Thymus (tissue), 11 donors: Measurements from ENCODE around the gene SLCO4A1. TPM values are rescaled to one million over a fixed set of nuclear protein-coding genes. Genes with fewer than 3 reads are reported as not detected.

Source experiments
- DNase-seq, 9 donors: peaks; one replicate each; pipeline ENCODE4 v3.0.0-alpha.2; 2013; ENCODE audit warnings: low spot score in 9 of 9, low read depth in 6 of 9, missing footprints in 1 of 9
- H3K27ac ChIP-seq, 2 donors: one replicate each; pipeline ENCODE4 v1.5.1; 2013; ENCODE audit warnings: control low read depth in 1 of 2, low read depth in 1 of 2, low read length in 1 of 2, mild to moderate bottlenecking in 1 of 2, moderate library complexity in 1 of 2
- H3K27me3 ChIP-seq, 2 donors: one replicate each; pipeline ENCODE4 v1.5.1; 2013; ENCODE audit warnings: low read length in 1 of 2; ENCODE audit not compliant: control insufficient read depth in 2 of 2, insufficient read depth in 1 of 2
- H3K36me3 ChIP-seq, 2 donors: one replicate each; pipeline ENCODE4 v1.5.1; 2013; ENCODE audit warnings: low read length in 1 of 2, mild to moderate bottlenecking in 1 of 2, moderate library complexity in 1 of 2; ENCODE audit not compliant: control insufficient read depth in 2 of 2, insufficient read depth in 2 of 2
- H3K4me1 ChIP-seq, 2 donors: one replicate each; pipeline ENCODE4 v1.5.1; 2013; ENCODE audit warnings: low read length in 2 of 2; ENCODE audit not compliant: control insufficient read depth in 2 of 2, insufficient read depth in 2 of 2
- H3K4me3 ChIP-seq, 2 donors: one replicate each; pipeline ENCODE4 v1.5.1; 2013; ENCODE audit warnings: low read length in 2 of 2, control low read depth in 1 of 2, mild to moderate bottlenecking in 1 of 2
- H3K9me3 ChIP-seq, 2 donors: one replicate each; pipeline ENCODE4 v1.5.1; 2013; ENCODE audit warnings: low read length in 1 of 2, mild to moderate bottlenecking in 1 of 2; ENCODE audit not compliant: control insufficient read depth in 2 of 2, insufficient read depth in 1 of 2
- WGBS: extraction: QIAGEN DNeasy Blood & Tissue Kit; methylation state at CpG from one replicate; pipeline ENCODE4 v1.1.7; 2013; 5-methylcytosine and 5-hydroxymethylcytosine counted together
- polyA plus RNA-seq: library from polyadenylated mRNA; stranded (reverse); fragments of 200-250 nt; gene quantifications from one replicate; pipeline ENCODE4 v1.2.3, GENCODE V29; 2013
- total RNA-seq: library from RNA; stranded (reverse); fragments of 120-200 nt; gene quantifications from one replicate; pipeline ENCODE4 v1.2.4, GENCODE V29; 2013
- donor health status: healthy.

SLCO4A1 gene
- total and polyA plus RNA-seq, 2 donors, result 3.4 to 13.4 TPM

GRCh38 chr20:62605236-62605943, 36.9 kb upstream of the SLCO4A1 start:
- Histone ChIP-seq H3K36me3 (no peaks in the 10 kb centered on the region), H3K27me3 (peaks cover 14 to 44% of the 10 kb centered on the region in 2 donors), H3K4me3 (no peak overlapping the region), H3K4me1 (peaks cover 0 to 11% of the 10 kb centered on the region in 2 donors), H3K9me3 (peaks cover 0 to 1% of the 10 kb centered on the region in 2 donors), H3K27ac (no peak overlapping the region)
- no peak for DNase-seq
- WGBS, result 91% methylated on average over 11 of the region's 11 CpGs

GRCh38 chr20:62606016-62606415, 36.3 kb upstream of the SLCO4A1 start:
- Histone ChIP-seq H3K4me3 (no peak overlapping the region), H3K27me3 (peaks cover 14 to 40% of the 10 kb centered on the region in 2 donors), H3K36me3 (no peaks in the 10 kb centered on the region), H3K9me3 (peaks cover 0 to 1% of the 10 kb centered on the region in 2 donors), H3K27ac (no peak overlapping the region), H3K4me1 (peaks cover 0 to 11% of the 10 kb centered on the region in 2 donors)
- 60% methylated on average over 6 of the region's 6 CpGs for WGBS
- DNase-seq, result no peak

GRCh38 chr20:62606551-62607201, 35.6 kb upstream of the SLCO4A1 start:
- WGBS, result 63% methylated on average over 31 of the region's 31 CpGs
- Histone ChIP-seq H3K27me3 (peaks cover 14 to 40% of the 10 kb centered on the region in 2 donors), H3K27ac (no peak overlapping the region), H3K9me3 (peaks cover 0 to 1% of the 10 kb centered on the region in 2 donors), H3K4me1 (peaks cover 0 to 11% of the 10 kb centered on the region in 2 donors), H3K4me3 (no peak overlapping the region), H3K36me3 (no peaks in the 10 kb centered on the region)
- DNase-seq, result no peak

- H3K4me1 ChIP-seq, result peaks cover 0 to 11% of the 10 kb centered on the region in 2 donors
- DNase-seq, result no peak
- no peaks in the 10 kb centered on the region for H3K36me3 ChIP-seq
- peaks cover 11 to 34% of the 10 kb centered on the region in 2 donors for H3K27me3 ChIP-seq
- WGBS, result 93% methylated on average over 21 of the region's 21 CpGs
- H3K4me3 ChIP-seq, result no peak overlapping the region
- no peak overlapping the region for H3K27ac ChIP-seq
- peaks cover 0 to 1% of the 10 kb centered on the region in 2 donors for H3K9me3 ChIP-seq
Observed at GRCh38 chr20:62607366-62608217, 34.7 kb upstream of the SLCO4A1 start.

- no peak overlapping the region for H3K4me3 ChIP-seq
- WGBS, result 95% methylated on average over 14 of the region's 14 CpGs
Observed at GRCh38 chr20:62608218-62608565, 34.1 kb upstream of the SLCO4A1 start.

GRCh38 chr20:62609279-62609720, 33.0 kb upstream of the SLCO4A1 start:
- Histone ChIP-seq H3K4me3 (no peak overlapping the region), H3K27ac (no peak overlapping the region), H3K9me3 (no peaks in the 10 kb centered on the region), H3K4me1 (no peaks in the 10 kb centered on the region), H3K27me3 (peaks cover 4 to 17% of the 10 kb centered on the region in 2 donors), H3K36me3 (no peaks in the 10 kb centered on the region)
- WGBS, result 95% methylated on average over 11 of the region's 11 CpGs
- no peak for DNase-seq

More at GRCh38 chr20:62608218-62608565, 34.1 kb upstream of the SLCO4A1 start:
- Histone ChIP-seq H3K36me3 (no peaks in the 10 kb centered on the region), H3K27ac (no peak overlapping the region), H3K27me3 (peaks cover 10 to 28% of the 10 kb centered on the region in 2 donors), H3K4me1 (peaks cover 0 to 8% of the 10 kb centered on the region in 2 donors), H3K9me3 (peaks cover 0 to 1% of the 10 kb centered on the region in 2 donors)
- DNase-seq, result no peak

GRCh38 chr20:62609811-62610757, 32.2 kb upstream of the SLCO4A1 start:
- Histone ChIP-seq H3K36me3 (no peaks in the 10 kb centered on the region), H3K27ac (no peak overlapping the region), H3K4me1 (no peaks in the 10 kb centered on the region), H3K9me3 (no peaks in the 10 kb centered on the region), H3K27me3 (peaks cover 0 to 10% of the 10 kb centered on the region in 2 donors), H3K4me3 (no peak overlapping the region)
- DNase-seq, result no peak
- 94% methylated on average over 22 of the region's 22 CpGs for WGBS

- H3K36me3 ChIP-seq, result no peaks in the 10 kb centered on the region
- no peak for DNase-seq
- H3K27ac ChIP-seq, result no peak overlapping the region
- no peaks in the 10 kb centered on the region for H3K9me3 ChIP-seq
- H3K4me1 ChIP-seq, result no peaks in the 10 kb centered on the region
- no peak overlapping the region for H3K4me3 ChIP-seq
- peaks cover 0 to 11% of the 10 kb centered on the region in 2 donors for H3K27me3 ChIP-seq
- WGBS, result 97% methylated on average over 2 of the region's 2 CpGs
Observed at GRCh38 chr20:62611012-62611411, 31.3 kb upstream of the SLCO4A1 start.
